Neural progenitor cell (in vitro differentiated cells): ENCODE data around the gene CDCA5. TPM values are rescaled to one million over a fixed set of nuclear protein-coding genes. Genes with fewer than 3 reads are reported as not detected.

Experiments used
- DNase-seq: peaks from one replicate; pipeline ENCODE4 v3.0.0-alpha.2; 2016; ENCODE audit warnings: low spot score
- H2AFZ ChIP-seq: fragments of 200-600 bp; sonication (generic); replicated peaks from 2 replicates; pipeline ENCODE4 v1.6.1; 2016; ENCODE audit warnings: antibody characterized with exemption
- H3F3A ChIP-seq: fragments of 200-600 bp; sonication (generic); 2 replicates; pipeline ENCODE4 v1.6.1; 2016; ENCODE audit warnings: antibody characterized with exemption, low read depth
- H3K27ac ChIP-seq: fragments of 200-600 bp; sonication (generic); 2 replicates; pipeline ENCODE4 v1.5.1; 2016; ENCODE audit warnings: mild to moderate bottlenecking
- H3K27me3 ChIP-seq: fragments of 200-600 bp; sonication (generic); 2 replicates; pipeline ENCODE4 v1.6.1; 2016; ENCODE audit warnings: mild to moderate bottlenecking, moderate library complexity
- H3K36me3 ChIP-seq: fragments of 200-600 bp; sonication (generic); 2 replicates; pipeline ENCODE4 v1.5.1; 2016
- H3K4me1 ChIP-seq: fragments of 200-600 bp; sonication (generic); 2 replicates; pipeline ENCODE4 v1.6.1; 2016; ENCODE audit warnings: mixed run types
- H3K4me2 ChIP-seq: fragments of 200-600 bp; sonication (generic); 2 replicates; pipeline ENCODE4 v1.6.1; 2016
- H3K4me3 ChIP-seq: fragments of 200-600 bp; sonication (generic); 2 replicates; pipeline ENCODE4 v1.5.1; 2016
- H3K79me2 ChIP-seq: fragments of 200-600 bp; sonication (generic); 2 replicates; pipeline ENCODE4 v1.6.1; 2016; ENCODE audit warnings: low read depth
- H3K9ac ChIP-seq: fragments of 200-600 bp; sonication (generic); 2 replicates; pipeline ENCODE4 v1.6.1; 2016
- H3K9me3 ChIP-seq: fragments of 200-600 bp; sonication (generic); 2 replicates; pipeline ENCODE4 v1.5.1; 2016; ENCODE audit warnings: low read depth
- H4K20me1 ChIP-seq: fragments of 200-600 bp; sonication (generic); 2 replicates; pipeline ENCODE4 v1.6.1; 2016; ENCODE audit warnings: low read depth
- H3K27ac Mint-ChIP-seq: 3 replicates; pipeline ENCODE4 v1.8.0; 2021; ENCODE audit warnings: mixed read lengths
- H3K27me3 Mint-ChIP-seq: 2 replicates; pipeline ENCODE4 v1.8.0; 2022; ENCODE audit warnings: low read depth, mild to moderate bottlenecking, inconsistent platforms, moderate library complexity, mixed read lengths; ENCODE audit not compliant: insufficient read depth
- H3K36me3 Mint-ChIP-seq: 3 replicates; pipeline ENCODE4 v1.8.0; 2021; ENCODE audit warnings: mixed read lengths
- H3K4me1 Mint-ChIP-seq: 3 replicates; pipeline ENCODE4 v1.8.0; 2021; ENCODE audit warnings: mixed read lengths
- H3K4me3 Mint-ChIP-seq: 3 replicates; pipeline ENCODE4 v1.8.0; 2021; ENCODE audit warnings: mild to moderate bottlenecking, moderate library complexity, mixed read lengths
- H3K9me3 Mint-ChIP-seq: 3 replicates; pipeline ENCODE4 v1.8.0; 2020; ENCODE audit warnings: mixed read lengths
- CTCF ChIP-seq: fragments of 200-600 bp; sonication (generic); IDR thresholded peaks from 2 replicates; pipeline ENCODE4 v1.5.1; 2017; ENCODE audit warnings: antibody characterized with exemption, mild to moderate bottlenecking
- EZH2 ChIP-seq: fragments of 200-600 bp; sonication (generic); IDR thresholded peaks from 2 replicates; pipeline ENCODE4 v1.6.1; 2017; ENCODE audit warnings: antibody characterized with exemption, mild to moderate bottlenecking, moderate library complexity
- EZH2phosphoT487 ChIP-seq: fragments of 200-600 bp; sonication (generic); IDR thresholded peaks from 2 replicates; pipeline ENCODE4 v1.6.1; 2017; ENCODE audit warnings: antibody characterized with exemption
- total RNA-seq: library from RNA; depleted of rRNA; stranded (reverse); fragments of >200 nt; gene quantifications from 2 replicates; pipeline ENCODE4 v1.2.3, GENCODE V29; 2015; ENCODE audit warnings: low replicate concordance

Gene CDCA5
- total RNA-seq, 1 donor from 2014 or later: 46.7 TPM

DNA sequence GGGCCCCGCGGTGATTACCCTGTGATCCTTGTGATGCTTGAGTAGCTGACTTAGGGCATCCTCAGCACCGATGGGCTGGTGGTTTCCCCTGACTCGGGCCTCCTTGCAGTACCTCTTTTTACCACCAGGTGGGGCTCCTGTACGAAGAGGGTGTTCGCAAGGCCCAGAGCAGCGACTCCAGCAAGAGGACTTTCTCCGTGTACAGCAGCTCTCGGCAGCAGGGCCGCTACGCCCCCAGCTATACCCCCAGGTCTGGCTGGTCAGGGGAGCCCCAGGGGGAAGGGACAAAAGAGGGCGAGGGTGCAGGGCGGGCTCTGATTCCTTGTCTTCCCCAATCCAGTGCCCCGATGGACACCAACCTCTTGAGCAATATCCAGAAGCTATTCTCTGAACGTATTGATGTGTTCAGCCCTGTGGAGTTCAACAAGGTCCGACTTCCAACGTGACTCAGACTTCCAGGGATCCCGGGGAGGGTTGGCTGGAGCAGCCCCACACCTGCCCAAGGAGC is 26.6 kb upstream of the CDCA5 start:
- Histone ChIP-seq H3K27me3 (no peaks in the 10 kb centered on the region), H2AFZ (no peak overlapping the region), H3F3A (peaks cover 32% of the 10 kb centered on the region), H3K4me1 (peaks cover 9% of the 10 kb centered on the region), H3K4me3 (no peak overlapping the region), H3K27ac (no peak overlapping the region), H3K36me3 (no peaks in the 10 kb centered on the region), H3K9me3 (no peaks in the 10 kb centered on the region), H3K79me2 (peaks cover 28% of the 10 kb centered on the region), H4K20me1 (peaks cover 28% of the 10 kb centered on the region), H3K4me2 (peak overlapping the region; percentile 34), H3K9ac (no peak overlapping the region)
- H3K27ac Mint-ChIP-seq: no peak overlapping the region
- H3K27me3 Mint-ChIP-seq: peaks cover 9% of the 10 kb centered on the region
- no peaks in the 10 kb centered on the region for H3K9me3 Mint-ChIP-seq
- H3K4me3 Mint-ChIP-seq: peak overlapping the region; percentile 97
- H3K4me1 Mint-ChIP-seq: peaks cover 29% of the 10 kb centered on the region
- TF ChIP-seq EZH2 (no peak), CTCF (peak; percentile 91), EZH2phosphoT487 (no peak)
- H3K36me3 Mint-ChIP-seq: peaks cover 5% of the 10 kb centered on the region
- DNase-seq: peak; percentile 90

DNA sequence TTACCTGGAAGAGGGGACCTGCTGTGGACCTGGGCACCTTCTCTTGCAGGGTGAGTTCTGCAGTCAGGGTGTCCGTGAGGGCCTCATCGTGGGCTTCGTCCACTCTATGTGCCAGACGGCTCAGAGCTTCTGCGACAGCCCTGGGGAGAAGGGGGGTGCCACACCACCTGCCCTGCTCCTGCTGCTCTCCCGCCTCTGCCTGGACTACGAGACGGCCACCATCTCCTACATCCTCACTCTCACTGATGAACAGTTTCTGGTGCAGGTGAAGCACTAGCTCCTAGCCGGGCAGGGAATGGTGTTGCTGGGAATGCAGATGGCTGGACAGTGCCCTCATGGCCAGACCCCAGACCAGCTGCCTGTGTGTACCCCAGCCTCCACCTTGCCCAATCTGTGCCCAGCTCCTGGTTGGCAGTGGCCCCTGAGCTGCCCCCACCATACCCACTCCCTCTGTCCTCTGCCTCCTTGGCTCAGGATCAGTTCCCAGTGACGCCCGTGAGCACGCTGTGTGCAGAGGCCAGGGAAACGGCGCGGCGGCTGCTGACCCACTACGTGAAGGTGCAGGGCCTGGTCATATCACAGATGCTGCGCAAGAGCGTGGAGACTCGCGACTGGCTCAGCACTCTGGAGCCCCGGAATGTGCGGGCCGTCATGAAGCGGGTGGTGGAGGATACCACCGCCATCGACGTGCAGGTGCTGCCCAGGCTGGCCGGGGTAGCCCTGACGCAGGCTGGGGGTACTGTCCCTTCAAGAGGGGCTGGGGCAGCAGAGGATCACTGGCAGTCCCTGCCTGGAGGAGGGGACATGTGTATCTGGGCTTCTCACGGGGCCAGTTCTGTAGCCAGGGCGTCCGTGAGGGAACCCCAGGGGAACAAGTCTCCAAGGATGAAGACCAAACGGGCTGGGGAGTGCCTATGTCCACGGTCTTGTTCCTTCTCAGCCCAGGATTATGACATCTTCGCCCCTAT is 25.7 kb upstream of the CDCA5 start:
- H3K4me2 ChIP-seq: no peak overlapping the region
- H3K4me3 ChIP-seq: no peak overlapping the region
- no peaks in the 10 kb centered on the region for H3K27me3 ChIP-seq
- H3K27ac ChIP-seq: no peak overlapping the region
- peaks cover 28% of the 10 kb centered on the region for H4K20me1 ChIP-seq
- H3K4me1 ChIP-seq: peaks cover 9% of the 10 kb centered on the region
- Mint-ChIP-seq H3K27ac (no peak overlapping the region), H3K9me3 (no peaks in the 10 kb centered on the region), H3K36me3 (peaks cover 7% of the 10 kb centered on the region), H3K4me3 (no peak overlapping the region), H3K4me1 (peaks cover 26% of the 10 kb centered on the region), H3K27me3 (peaks cover 11% of the 10 kb centered on the region)
- no peak for DNase-seq
- peaks cover 32% of the 10 kb centered on the region for H3F3A ChIP-seq
- no peaks in the 10 kb centered on the region for H3K9me3 ChIP-seq
- no peaks in the 10 kb centered on the region for H3K36me3 ChIP-seq
- H2AFZ ChIP-seq: no peak overlapping the region
- H3K9ac ChIP-seq: no peak overlapping the region
- TF ChIP-seq EZH2: no peak
- no peak for TF ChIP-seq CTCF
- TF ChIP-seq EZH2phosphoT487: no peak
- H3K79me2 ChIP-seq: peaks cover 33% of the 10 kb centered on the region

GRCh38 chr11:65108469-65109123 is 24.8 kb upstream of the CDCA5 start:
- TF ChIP-seq CTCF: no peak
- TF ChIP-seq EZH2phosphoT487: no peak
- no peak for TF ChIP-seq EZH2
- peaks cover 2% of the 10 kb centered on the region for H3K36me3 Mint-ChIP-seq
- peaks cover 11% of the 10 kb centered on the region for H3K27me3 Mint-ChIP-seq
- Histone ChIP-seq H3K4me3 (no peak overlapping the region), H3K27ac (no peak overlapping the region), H3K4me1 (peaks cover 9% of the 10 kb centered on the region), H3K36me3 (no peaks in the 10 kb centered on the region), H2AFZ (no peak overlapping the region), H3K9me3 (no peaks in the 10 kb centered on the region), H3K79me2 (peaks cover 34% of the 10 kb centered on the region), H4K20me1 (peaks cover 19% of the 10 kb centered on the region), H3K27me3 (no peaks in the 10 kb centered on the region), H3F3A (peaks cover 28% of the 10 kb centered on the region), H3K4me2 (no peak overlapping the region), H3K9ac (no peak overlapping the region)
- no peak for DNase-seq
- H3K9me3 Mint-ChIP-seq: no peaks in the 10 kb centered on the region
- no peak overlapping the region for H3K27ac Mint-ChIP-seq
- H3K4me1 Mint-ChIP-seq: peaks cover 22% of the 10 kb centered on the region
- H3K4me3 Mint-ChIP-seq: no peak overlapping the region
